ACC112 (cell line): ENCODE data around the gene CD19.

Source experiments
- H2AFZ ChIP-seq: fragments of 200-600 bp; sonication (generic); one replicate; pipeline ENCODE4 v1.6.0; 2017; ENCODE audit warnings: antibody characterized with exemption, low read length; ENCODE audit not compliant: unreplicated experiment
- H3K27ac ChIP-seq: fragments of 200-600 bp; sonication (generic); 2 replicates; pipeline ENCODE4 v1.5.1; 2014; ENCODE audit warnings: low read depth, mild to moderate bottlenecking, antibody characterized with exemption, low read length, moderate library complexity
- H3K27me3 ChIP-seq: fragments of 200-600 bp; sonication (generic); 2 replicates; pipeline ENCODE4 v1.6.1; 2014; ENCODE audit warnings: mild to moderate bottlenecking, antibody characterized with exemption, low read length, moderate library complexity, mixed read lengths; ENCODE audit not compliant: insufficient read depth
- H3K36me3 ChIP-seq: fragments of 200-600 bp; sonication (generic); 2 replicates; pipeline ENCODE4 v1.6.1; 2016; ENCODE audit warnings: mild to moderate bottlenecking, antibody characterized with exemption, low read length, moderate library complexity, mixed read lengths; ENCODE audit not compliant: insufficient read depth
- H3K4me1 ChIP-seq: fragments of 200-600 bp; sonication (generic); one replicate; pipeline ENCODE4 v1.6.1; 2016; ENCODE audit warnings: low read length, mixed read lengths; ENCODE audit not compliant: insufficient read depth, unreplicated experiment, control insufficient read depth
- H3K4me3 ChIP-seq: fragments of 200-600 bp; sonication (generic); 2 replicates; pipeline ENCODE4 v1.5.1; 2014; ENCODE audit warnings: mild to moderate bottlenecking, low read depth, low read length
- H3K79me2 ChIP-seq: fragments of 200-600 bp; sonication (generic); one replicate; pipeline ENCODE4 v1.6.0; 2016; ENCODE audit warnings: low read length; ENCODE audit not compliant: control insufficient read depth, unreplicated experiment, insufficient read depth

Gene CD19

DNA sequence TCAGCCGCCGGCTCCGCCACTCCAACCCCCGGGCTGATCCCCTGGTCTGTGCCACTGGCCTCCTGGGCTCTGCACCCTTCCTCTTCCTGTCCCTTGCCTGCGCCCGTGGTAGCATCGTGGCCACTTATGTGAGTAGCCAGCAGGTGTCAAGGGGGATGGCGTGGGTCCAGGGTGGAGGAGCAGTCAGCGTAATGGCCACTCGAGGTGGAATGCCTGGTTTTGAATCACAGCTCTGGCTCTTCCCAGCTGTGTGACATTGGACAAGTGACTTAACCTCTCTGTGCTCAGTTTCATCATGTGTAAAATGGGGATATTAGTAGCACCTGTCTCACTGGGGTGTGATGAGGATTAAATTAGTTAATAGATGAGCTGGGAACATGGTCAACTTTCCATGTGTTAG is 50.6 kb downstream of the CD19 start:
- Histone ChIP-seq H2AFZ (no peak overlapping the region), H3K79me2 (peaks cover 5% of the 10 kb centered on the region), H3K36me3 (peaks cover 37% of the 10 kb centered on the region), H3K4me3 (no peak overlapping the region), H3K4me1 (no peaks in the 10 kb centered on the region), H3K27ac (no peak overlapping the region), H3K27me3 (no peaks in the 10 kb centered on the region)

GRCh38 chr16:28982949-28983348 is 51.2 kb downstream of the CD19 start:
- no peaks in the 10 kb centered on the region for H3K27me3 ChIP-seq
- no peak overlapping the region for H3K4me3 ChIP-seq
- no peak overlapping the region for H2AFZ ChIP-seq
- peaks cover 38% of the 10 kb centered on the region for H3K36me3 ChIP-seq
- H3K4me1 ChIP-seq = no peaks in the 10 kb centered on the region
- no peaks in the 10 kb centered on the region for H3K79me2 ChIP-seq
- no peak overlapping the region for H3K27ac ChIP-seq

DNA sequence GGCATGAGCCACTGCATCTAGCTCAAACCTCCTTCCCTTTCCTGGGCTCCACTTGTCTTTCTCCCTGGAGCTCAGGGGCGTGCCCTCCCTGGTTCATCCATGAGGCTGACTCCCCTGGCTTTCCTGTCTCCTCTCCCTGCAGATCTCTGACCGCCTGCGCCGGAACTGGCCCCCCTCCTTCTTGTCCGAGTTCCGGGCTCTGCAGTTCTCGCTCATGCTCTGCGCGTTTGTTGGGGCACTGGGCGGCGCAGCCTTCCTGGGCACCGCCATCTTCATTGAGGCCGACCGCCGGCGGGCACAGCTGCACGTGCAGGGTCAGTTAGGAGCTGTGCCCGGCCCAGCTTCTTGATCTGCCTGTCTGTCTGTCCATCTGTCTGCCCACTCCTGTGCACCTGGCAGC is 51.9 kb downstream of the CD19 start:
- Histone ChIP-seq H3K4me1 (no peaks in the 10 kb centered on the region), H3K27me3 (no peaks in the 10 kb centered on the region), H2AFZ (no peak overlapping the region), H3K79me2 (no peaks in the 10 kb centered on the region), H3K4me3 (no peak overlapping the region), H3K27ac (no peak overlapping the region), H3K36me3 (peaks cover 38% of the 10 kb centered on the region)

GRCh38 chr16:28984091-28984490 is 52.3 kb downstream of the CD19 start:
- H3K27ac ChIP-seq = no peak overlapping the region
- peaks cover 38% of the 10 kb centered on the region for H3K36me3 ChIP-seq
- H3K79me2 ChIP-seq = no peaks in the 10 kb centered on the region
- no peak overlapping the region for H3K4me3 ChIP-seq
- H2AFZ ChIP-seq = no peak overlapping the region
- H3K27me3 ChIP-seq = no peaks in the 10 kb centered on the region
- no peaks in the 10 kb centered on the region for H3K4me1 ChIP-seq

DNA sequence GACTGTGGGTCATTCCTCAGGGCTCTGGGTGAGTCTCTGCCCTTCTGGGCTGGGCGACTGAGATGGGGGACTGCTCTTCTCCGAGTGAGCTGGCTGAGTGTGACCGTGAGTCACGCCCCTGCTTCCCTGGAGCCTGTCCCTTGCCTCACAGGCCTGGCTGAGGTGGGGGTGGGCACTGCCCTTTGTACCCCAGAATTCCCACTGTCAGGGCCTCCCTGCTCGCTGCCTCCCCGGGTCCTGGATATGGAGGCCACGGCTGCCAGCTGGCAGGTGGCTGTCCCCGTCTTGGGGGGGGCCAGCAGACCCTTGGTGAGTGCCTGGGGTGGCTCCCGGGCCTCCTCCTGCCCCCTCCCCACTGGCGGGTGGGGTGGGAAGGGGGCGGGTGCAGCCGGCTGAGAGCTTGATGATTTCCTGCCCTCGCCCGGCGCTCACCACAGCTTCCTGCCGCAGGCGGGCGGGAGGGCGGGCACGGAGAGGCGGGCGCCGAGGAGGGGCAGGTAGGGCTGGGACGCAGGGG is 52.9 kb downstream of the CD19 start, which contains the start of gene LAT:
LAT (plus strand) TSS at position 434 of the 517 bp plus-strand sequence. CDS start 366 bp downstream, outside the sequence.
- H3K79me2 ChIP-seq = no peaks in the 10 kb centered on the region
- peaks cover 38% of the 10 kb centered on the region for H3K36me3 ChIP-seq
- H3K27ac ChIP-seq = no peak within 1 kb of the TSS
- H2AFZ ChIP-seq = no peak within 1 kb of the TSS
- no peaks in the 10 kb centered on the region for H3K27me3 ChIP-seq
- no peak within 1 kb of the TSS for H3K4me3 ChIP-seq
- H3K4me1 ChIP-seq = no peaks in the 10 kb centered on the region

DNA sequence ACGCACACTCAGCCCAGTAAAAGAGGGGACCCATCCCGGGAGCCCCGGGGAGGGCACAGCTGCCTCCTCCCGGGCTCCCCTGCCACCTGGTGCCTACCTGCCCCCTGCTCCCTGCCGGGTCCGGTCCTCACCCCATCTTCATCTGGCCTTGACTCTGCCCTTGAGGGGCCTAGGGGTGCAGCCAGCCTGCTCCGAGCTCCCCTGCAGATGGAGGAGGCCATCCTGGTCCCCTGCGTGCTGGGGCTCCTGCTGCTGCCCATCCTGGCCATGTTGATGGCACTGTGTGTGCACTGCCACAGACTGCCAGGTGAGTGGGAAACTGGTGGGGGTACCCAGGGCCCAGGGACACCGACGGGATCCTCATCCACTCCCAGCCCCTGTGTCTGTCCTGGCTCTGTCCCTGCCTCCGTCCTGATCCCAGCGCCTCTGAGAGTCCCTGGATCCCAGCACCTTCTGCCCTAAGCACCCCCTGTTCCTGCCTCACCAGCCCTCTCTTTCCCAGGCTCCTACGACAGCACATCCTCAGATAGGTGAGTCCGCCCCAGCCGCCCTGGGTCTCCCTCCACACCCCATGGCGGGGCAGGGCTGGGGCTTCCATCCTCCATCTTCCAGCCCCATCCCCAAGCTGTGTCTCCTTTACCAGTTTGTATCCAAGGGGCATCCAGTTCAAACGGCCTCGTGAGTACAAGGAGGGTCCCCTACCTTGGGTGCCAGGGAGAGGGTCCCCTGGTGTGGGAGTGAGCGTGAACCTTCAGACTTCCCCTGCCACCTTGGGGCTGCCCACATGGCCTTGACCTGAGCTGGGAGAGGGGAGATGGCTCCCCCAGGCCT is 53.7 kb downstream of the CD19 start:
- Histone ChIP-seq H3K4me3 (no peak overlapping the region), H3K4me1 (no peaks in the 10 kb centered on the region), H3K79me2 (no peaks in the 10 kb centered on the region), H3K27me3 (no peaks in the 10 kb centered on the region), H3K27ac (no peak overlapping the region), H2AFZ (no peak overlapping the region), H3K36me3 (peaks cover 38% of the 10 kb centered on the region)

DNA sequence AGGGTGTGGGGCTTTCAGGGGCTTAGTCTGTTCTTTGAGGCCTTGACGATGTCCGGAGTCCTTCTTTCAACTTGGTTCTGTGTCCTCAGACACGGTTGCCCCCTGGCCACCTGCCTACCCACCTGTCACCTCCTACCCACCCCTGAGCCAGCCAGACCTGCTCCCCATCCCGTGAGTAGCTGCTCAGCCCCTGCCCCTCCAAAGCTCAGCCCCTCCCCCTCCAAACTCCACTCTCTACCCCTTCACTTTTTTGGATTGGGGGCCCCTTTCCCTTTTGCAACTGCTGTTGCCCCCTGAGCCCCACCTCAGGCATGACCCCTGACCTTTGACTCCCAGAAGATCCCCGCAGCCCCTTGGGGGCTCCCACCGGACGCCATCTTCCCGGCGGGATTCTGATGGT is 54.3 kb downstream of the CD19 start:
- Histone ChIP-seq H3K36me3 (peaks cover 35% of the 10 kb centered on the region), H3K79me2 (no peaks in the 10 kb centered on the region), H3K27me3 (no peaks in the 10 kb centered on the region), H3K4me1 (no peaks in the 10 kb centered on the region), H2AFZ (no peak overlapping the region), H3K27ac (no peak overlapping the region), H3K4me3 (no peak overlapping the region)

DNA sequence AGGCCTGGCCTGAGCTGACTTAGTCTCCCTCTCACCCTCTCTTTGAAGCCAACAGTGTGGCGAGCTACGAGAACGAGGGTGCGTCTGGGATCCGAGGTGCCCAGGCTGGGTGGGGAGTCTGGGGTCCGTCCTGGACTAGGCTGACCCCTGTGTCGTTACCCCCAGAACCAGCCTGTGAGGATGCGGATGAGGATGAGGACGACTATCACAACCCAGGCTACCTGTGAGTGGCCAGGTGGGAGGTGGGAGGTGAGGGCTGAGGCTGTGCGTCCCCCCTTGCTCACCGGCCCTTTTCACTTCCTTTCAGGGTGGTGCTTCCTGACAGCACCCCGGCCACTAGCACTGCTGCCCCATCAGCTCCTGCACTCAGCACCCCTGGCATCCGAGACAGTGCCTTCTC is 54.7 kb downstream of the CD19 start:
- Histone ChIP-seq H3K27ac (no peak overlapping the region), H3K79me2 (no peaks in the 10 kb centered on the region), H2AFZ (no peak overlapping the region), H3K27me3 (no peaks in the 10 kb centered on the region), H3K36me3 (peaks cover 30% of the 10 kb centered on the region), H3K4me3 (no peak overlapping the region), H3K4me1 (no peaks in the 10 kb centered on the region)

GRCh38 chr16:28987170-28987853 is 55.5 kb downstream of the CD19 start:
- no peaks in the 10 kb centered on the region for H3K27me3 ChIP-seq
- H2AFZ ChIP-seq = no peak overlapping the region
- H3K27ac ChIP-seq = no peak overlapping the region
- H3K4me1 ChIP-seq = no peaks in the 10 kb centered on the region
- peaks cover 22% of the 10 kb centered on the region for H3K36me3 ChIP-seq
- no peaks in the 10 kb centered on the region for H3K79me2 ChIP-seq
- no peak overlapping the region for H3K4me3 ChIP-seq
